Fibroblast of skin of back (primary cell): Measurements from ENCODE around the gene RTTN.
"Not testable (repeated sequence)": the region's sequence is repeated elsewhere in the genome, so short reads cannot be mapped to it uniquely, and the experiment has no call there.

Source experiments
- DNase-seq: peaks from one replicate; pipeline ENCODE4 v3.0.0-alpha.2; 2013

The RTTN gene

DNA sequence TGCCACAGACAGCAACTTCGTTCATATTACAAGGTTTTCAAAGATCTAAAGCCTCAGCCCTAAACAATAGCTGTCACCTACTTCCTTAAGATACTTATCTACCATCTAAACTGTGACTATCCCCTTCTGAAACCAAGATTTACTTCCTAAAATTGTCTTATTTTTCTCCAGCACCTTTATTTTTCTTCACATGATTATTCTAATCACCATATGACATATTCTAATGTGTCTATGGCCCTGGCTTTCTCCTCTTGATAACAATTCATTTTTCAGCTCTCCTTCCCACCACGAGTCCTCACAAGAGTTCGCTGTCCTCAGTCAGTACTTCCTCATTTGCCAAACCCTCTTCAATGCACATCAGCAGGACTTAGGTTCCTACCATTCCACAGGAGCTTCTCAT is 53.9 kb downstream of the RTTN start:
- DNase-seq: no peak

DNA sequence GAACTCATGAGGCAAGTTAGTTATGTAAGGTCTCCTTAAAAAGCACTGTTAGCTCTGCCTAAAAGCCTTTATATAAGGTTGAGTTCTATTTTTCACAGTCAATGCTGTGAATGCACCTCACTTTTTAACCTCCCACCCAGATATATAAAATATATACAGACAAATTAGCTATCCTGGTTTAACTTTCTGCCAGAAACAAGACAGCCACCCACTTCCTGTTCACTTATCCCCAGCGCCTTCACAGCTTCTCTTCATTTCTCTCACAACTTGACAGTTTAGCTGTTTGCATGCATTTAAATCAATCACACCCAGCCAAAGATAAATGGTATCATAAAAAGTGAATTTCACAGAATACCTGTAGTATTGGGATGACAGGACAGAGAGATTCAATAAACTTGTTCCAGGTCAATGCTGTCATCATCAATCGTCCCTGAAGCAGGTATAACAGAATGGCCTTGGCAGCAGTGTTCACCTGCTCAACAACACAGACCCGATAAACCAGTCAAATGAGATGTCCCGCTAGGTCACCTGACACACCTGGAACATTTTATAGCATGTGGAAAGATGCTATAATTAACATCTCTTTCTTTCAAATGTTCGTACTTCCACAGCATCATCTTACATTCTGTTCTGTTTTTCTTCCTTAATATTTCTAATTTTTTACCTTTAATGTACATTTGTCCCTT is 55.7 kb downstream of the RTTN start:
- DNase-seq: no peak

DNA sequence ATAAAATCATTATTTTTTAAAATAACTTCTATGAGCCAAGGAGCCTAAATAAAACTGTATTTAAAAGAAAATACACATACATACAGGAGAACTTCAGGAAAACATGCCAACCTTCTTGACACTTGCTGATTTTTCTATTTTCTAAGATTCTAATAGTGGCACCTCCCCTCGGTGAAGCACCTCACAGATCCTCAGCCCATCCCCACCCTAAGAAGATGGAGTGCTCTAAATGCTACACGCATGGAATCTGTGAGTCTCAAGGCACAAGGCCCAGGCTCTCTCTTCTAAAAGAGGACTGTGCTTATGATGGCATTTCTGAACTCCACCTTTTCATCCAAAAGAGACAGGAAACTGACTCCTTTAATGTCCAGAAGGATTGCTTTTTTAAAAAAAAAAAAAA is 56.3 kb downstream of the RTTN start:
- DNase-seq: no peak

DNA sequence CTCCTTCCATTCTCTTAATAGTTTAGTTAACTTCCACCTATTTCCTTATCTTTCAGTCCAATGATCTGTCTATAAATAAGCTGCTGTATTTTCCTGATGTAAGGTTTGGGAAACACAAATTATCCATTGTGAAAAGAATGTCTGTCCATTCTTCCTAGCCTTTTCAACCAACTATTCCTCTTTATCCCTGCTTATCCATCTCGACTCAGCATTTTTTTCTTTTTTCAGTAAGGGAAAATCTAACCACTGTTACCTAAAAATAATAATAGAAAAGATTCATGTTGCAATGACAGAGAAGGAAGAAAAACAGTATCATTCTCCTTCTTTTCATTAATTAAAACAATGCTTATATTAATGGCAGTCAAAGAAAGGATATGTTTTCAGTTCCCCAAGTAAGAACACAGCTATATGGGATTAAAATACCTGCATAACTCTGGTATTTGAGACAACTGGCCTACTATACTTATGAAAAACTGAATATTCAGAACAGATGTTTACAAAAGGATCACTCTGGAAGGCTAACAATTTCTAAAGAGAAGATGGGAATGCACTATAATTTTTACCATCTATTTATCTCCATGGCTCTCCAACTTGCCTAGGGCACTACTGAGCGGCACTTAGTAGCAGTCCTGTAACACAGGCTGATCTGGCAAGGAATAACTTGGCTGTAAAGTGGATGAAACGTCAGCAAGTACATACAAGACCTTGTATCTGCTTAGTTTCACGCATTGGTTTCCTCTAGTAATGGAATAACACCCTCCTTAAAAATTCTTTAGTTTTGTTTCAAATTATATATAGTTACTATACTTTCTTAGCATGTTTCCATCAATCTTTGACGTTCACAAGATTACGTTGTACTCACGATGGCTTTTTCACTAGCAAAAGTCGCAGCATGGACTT is 57.2 kb downstream of the RTTN start:
- DNase-seq: no peak

DNA sequence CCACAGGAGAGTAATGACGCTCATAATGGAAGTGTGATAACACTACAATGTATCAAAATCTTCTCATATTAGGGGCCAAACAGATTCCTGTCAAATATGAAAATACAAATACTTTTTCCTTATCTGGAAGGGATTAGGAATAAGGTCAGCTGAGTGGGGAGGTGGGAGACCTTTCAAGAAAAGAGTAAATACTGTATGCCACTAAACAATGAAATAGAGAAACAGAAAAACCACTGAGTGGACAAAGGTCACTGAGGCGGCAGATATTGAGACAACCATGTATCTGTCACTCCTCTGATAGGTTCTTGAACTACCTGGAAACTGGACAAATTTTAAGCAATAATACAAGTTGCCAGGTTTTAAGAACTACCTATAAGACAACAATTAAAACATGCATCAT is 59.3 kb downstream of the RTTN start:
- DNase-seq: no peak

DNA sequence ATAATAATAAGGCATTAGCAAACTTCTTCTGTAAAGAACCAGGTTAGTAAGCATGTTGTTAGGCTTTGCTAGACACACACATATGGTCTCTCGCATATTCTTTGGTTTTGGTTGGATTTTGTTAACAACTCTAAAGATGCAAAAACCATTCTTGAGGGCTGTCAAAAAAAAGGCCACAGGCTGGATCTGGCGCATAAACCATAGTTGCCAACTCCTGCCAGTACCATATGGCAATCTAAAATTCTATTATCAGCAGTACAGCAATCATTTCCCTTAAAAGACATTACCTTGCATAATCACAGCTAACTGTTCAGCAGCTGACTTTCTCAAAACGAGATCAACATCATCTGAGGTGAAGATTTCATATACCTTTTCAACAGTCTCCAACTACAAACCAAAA is 63.5 kb downstream of the RTTN start:
- no peak for DNase-seq

DNA sequence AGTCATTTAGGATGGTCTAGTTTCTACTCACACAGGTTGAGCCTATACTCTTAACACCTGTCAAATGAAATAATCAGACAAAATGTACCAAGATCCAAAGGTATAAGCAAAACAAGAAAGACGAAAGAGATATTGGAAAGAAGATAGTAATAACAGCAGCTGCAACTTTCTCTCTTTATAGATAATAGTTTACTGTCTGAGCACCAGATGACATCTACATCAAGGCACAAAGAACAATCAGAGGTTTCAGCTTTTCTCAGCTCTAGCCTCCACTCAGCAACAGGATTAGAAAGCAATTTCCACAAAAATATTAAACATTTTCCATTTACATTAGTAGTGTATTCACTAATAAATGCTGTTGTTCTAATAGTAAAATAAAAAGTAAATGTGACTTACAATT is 66.3 kb downstream of the RTTN start:
- DNase-seq: no peak

DNA sequence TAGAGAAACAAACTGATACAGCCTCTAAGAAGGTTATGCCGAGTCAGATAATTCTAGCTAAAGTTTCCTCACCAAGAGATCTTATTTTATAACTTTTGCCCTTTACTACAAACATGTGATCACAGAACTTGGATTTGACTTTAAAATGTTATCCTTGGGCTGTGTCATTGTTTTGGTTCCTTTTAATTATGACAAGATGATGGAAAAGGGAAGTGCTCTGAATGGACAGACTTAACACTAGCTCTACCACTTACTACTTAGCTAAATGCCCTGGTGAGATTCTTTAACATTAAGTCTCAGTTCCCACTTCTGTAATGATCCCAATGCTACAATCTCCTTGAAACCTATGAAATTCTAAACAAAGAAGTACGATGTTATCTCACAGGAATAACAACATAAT is 69.9 kb downstream of the RTTN start:
- no peak for DNase-seq

DNA sequence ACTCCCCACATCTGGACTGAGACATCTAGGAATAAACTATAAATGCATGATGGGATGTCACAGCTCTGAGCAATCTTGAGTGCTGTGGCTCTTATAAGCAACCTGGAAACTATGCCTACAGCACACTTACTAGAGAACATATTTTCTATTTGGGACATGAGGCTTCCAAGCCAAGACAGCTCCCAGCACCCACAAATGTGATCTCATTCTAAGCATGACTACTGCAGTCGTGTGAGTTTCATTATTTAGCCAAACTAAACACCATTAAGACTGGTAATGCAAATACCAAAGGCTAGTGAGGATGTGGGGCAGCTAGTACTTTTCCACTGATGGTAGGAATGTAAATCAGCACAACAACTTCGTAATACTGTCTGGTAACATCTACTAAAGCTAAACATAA is 72.5 kb downstream of the RTTN start:
- peak; percentile 93 for DNase-seq

DNA sequence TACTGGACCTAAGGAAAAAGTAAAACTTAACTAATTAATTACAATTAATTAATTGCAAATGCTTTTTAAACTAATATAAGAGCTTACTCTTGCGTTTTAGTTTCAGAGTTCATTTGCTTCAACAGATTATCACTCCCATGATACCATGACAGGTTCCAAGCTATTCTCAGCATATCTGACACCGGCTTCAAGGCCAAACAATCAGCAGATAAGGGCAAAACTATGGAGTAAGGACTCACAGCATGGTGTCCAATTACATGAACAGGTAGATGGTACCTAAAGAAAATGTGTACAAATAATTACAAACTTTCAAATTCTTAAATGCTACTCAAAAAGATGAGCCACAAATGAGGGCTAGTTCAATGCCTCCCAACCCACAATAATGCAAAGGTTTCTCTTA is 77.2 kb downstream of the RTTN start:
- no peak for DNase-seq

DNA sequence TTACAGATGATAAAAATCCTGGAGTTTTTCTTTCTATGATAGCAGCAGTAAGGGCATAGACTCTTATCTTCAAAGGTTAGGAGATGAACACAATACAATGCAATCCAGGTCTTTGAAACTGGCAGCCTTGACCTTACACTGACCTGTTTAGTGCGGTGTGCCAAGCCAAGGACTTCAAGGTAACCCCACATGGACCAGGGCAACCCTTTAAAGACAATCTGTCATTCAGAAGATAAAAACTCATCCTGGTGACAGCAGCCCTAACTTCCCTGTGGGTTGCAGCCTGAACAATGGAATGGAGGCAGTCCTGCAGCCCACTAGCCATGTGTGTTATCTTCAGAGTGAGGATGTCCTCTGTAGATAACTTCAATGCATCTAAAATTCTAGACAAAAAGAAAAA is 78.1 kb downstream of the RTTN start:
- DNase-seq: no peak

DNA sequence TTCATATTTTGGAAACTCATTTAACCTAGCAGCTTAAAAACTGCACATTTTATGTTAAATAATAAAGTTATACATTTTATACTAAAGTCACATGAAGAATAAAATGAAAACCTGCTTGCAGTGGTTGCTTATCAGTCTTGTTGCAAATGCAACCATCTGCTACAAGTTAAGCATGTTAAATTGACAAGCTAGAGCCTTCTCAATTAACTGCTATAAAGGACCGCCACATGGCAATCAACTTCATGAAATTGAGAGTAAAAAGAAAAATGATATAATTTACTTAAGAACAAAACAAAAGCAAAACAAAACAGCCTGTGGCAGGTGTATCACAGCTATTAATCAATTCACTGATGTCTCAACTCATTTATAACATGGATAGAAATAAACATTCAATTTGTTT is 78.7 kb downstream of the RTTN start:
- no peak for DNase-seq

DNA sequence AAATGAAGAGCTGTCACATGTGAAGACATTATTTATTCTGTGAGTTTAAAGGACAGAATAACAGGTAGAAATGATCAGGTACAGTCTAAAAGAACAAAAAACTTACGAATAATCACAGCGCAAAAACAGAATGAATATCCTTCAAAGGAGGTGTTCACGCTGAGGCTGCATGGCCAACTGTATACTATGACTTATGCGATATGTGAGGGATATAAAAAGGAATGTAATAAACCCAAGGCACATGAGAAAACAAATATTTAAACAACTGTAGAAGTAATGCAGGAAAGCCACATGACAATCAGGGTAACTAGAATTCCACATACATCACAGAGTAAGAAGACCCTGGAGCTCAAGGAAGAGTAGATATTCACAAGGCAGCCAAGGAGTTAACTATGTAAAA is 81.3 kb downstream of the RTTN start:
- DNase-seq: no peak

DNA sequence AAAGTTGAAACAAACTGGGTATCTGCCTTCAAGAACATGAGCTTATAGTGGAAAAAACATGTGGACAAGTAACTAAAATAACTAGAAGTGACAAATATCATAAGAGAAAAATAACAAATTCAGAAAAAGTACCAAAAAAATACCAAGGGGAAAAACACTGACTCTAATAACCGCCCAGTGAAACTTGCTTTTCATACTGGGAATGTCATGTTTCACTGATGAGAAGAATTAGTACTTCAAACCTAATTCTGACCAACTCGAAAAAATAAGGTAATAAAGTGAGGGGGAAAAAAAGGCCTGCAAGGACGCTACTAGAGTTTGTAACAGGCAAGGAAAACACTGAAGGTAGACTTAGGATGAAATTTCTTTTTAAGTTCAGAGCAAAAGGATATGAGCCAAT is 83.6 kb downstream of the RTTN start:
- DNase-seq: no peak

DNA sequence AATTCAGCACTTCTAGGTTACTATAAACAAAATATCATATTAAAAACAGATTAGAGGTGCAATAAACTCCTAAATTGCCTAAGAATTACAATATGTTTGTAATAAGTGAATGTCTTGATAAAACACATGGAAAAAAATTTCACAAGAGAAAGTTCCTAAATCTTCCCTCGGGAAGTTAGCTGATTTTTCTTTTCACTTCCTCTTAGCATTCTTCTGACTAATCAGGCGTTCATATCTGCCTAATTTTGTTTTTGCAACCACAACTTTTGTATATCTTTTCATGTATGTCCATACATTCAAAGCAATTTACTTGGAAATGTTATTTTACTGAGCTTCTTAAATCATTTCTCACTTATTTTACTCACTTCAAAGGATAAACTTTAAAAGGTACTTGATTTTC is 88.5 kb downstream of the RTTN start:
- DNase-seq: no peak

DNA sequence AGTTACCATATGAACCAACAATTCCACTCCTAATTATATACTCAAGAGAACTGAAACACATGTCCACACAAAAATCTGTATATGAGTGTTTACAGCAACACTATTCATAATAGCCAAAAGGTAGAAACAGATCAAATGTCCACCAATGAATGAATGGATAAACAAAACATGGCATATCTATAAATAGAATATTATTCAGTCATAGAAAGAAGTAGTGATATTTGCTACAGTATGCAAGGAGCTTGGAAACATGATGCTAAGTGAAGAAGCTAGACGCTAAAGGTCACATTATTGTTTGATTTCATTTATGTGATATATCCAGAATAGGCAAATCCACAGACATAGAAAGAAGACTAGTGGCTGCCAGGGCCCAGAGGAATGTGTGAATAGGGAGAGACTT is 92.0 kb downstream of the RTTN start:
- no peak for DNase-seq

DNA sequence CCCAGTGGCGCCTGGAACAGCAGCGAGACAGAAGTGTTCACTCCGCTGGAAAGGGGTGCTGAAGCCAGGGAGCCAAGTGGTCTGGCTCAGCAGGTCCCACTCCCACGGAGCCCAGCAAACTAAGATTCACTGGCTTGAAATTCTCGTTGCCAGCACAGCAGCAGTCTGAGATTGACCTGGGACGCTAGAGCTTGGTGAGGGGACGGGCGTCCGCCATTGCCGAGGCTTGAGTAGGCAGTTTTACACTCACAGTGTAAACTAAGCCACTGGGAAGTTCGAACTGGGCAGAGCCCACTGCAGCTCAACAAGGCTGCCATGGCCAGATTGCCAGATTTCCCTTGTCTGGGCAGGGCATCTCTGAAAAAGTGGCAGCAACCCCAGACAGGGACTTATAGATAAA is 94.8 kb downstream of the RTTN start:
- no peak for DNase-seq

DNA sequence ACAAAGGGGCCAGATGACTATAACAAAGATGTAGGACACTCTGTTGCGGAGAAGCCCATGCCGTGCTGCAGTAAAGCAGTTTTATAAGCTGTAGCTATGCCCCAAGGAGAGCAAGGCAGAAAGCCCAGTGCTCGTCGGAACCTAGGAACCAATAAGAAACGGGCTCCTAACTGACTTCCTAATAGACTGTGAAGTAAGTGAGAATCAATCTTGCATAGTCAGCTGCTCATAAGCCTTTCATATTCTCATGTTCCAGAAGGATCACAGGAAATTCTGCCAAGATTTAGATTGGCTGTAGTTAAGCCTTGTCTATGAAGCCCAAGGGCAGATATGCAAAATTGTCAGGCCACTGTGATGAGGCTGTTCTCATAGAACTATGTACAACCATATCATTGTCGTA is 98.4 kb downstream of the RTTN start:
- no peak for DNase-seq

DNA sequence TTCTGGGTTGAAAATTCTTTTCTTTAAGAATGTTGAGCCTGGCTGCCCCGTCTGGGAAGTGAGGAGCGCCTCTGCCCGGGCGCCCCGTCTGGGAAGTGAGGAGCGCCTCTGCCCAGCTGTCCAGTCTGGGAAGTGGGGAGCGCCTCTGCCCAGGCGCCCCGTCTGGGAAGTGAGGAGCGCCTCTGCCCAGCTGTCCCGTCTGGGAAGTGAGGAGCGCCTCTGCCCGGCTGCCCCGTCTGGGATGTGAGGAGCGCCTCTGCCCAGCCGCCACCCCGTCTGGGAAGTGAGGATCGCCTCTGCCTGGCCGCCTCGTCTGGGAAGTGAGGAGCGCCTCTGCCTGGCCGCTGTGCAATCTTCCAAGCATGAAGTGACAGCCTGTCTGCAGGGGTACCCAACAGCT is 102.6 kb downstream of the RTTN start:
- DNase-seq: not testable (repeated sequence)

DNA sequence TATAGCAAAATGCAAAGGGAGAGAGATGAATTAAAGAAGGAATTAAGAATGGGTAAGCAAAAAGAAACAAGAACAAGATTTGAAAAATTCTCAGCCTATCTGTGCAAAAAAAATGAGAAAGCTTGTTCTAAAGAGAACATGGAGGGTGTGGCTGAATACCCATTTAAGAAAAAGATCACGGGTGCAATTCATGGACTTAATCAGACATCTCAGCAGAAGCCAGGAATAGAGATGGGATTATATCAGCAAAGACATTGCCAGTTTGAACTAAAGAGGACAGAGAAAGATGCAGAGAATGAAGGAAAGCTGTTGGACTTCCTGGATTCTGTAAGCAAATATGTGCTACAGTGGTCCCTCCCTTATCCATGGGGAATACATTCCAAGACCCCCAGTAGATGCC is 115.6 kb downstream of the RTTN start:
- DNase-seq: no peak

DNA sequence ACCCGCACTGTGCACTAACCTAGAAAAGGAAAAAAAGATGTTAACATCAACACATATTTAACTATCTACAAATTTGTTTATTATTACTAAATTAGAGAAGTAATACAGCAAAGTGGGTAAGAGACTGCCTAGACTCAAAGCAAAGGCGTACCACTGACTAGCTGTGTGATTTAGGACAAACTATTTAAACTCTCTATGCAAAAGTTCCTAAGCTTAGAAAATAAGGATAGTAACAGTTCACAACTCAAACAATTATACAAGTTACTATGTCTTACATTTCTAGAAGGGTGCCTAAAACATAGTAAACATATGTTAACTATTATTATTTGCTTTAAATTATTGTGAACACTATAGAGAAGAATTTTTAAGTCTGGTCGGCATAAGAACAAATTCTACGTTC is 119.4 kb downstream of the RTTN start:
- no peak for DNase-seq

DNA sequence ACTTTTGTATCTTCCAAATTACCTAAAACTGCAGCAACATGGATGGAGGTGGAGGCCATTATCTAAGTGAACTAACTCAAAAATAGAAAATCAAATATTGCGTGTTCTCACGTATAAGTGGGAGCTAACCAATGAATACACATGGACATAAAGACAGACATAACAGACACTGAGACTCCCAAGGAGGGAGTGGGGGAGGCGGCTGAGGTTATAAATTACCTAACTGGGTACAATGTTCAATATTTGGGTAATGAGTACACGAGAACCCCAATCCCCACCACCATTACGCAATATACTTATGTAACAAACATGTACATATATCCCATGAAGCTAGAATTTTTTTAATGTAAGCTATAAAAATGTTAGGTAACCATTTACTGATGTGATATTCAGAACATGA is 119.8 kb downstream of the RTTN start:
- no peak for DNase-seq

DNA sequence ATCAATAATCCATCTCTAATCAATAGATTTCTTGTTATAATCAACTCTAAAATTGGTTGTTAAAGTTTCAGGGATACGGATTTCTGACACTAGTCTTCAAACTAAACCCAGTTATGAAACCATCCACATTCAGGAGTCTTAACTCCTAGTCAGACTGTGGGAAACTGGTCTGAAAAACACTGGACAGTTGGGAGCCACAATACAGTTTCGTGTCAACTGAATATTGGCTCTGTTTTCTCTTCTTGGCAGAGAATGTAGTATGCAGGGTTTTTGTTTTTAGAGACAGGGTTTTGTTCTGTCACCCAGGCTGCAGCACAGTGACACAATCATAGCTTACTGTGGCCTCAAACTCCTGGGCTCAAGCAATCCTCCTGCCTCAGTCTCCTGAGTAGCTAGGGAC is 123.1 kb downstream of the RTTN start:
- DNase-seq: no peak

DNA sequence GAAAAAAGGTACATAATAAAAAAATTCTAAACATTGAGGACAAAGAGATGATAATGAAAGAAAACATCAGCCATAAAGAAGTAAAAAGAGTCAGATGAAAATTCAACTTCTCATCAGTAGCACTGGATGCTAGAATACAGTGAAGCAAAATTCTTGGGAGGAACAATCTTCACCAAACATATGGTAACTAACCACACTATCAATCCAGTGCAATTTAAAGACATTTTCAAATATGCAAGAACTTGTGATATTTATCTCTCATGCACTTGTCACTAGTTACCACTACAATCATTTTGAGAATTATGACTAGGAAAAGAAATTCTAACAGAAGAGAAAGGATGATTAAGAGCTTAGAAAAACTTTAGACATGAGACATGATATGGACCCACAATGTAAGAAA is 127.4 kb downstream of the RTTN start:
- no peak for DNase-seq

DNA sequence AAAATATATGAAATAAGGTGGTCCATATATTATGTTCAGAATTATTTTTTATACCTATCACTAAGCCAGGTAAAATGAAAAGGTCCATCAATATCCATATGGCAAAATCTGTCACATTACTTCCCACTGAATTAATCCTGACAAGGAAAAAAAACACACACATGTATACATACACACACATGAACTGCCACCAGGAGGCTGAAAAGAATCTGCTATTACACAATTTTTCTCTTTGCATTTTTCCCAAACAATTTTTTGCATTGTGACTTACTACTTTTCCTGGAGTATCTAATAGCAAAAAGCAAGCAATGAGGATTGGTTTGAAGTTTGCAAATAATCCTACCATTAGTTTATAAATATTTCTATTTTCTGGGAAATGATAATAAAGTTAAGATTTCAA is 129.6 kb downstream of the RTTN start:
- DNase-seq: no peak
